ENCODE data around the gene NCK1.

- no peak for TF ChIP-seq MAX (IDR thresholded peaks at IDR 0.05; ENCODE audit: low read depth, low read length)
- TF ChIP-seq CTCF (IDR thresholded peaks at IDR 0.05 in 2 of 3, conservative IDR thresholded peaks at IDR 0.05 in 1 of 3; ENCODE audit: control insufficient read depth in 2 of 3, extremely low read depth in 1 of 3, insufficient read depth in 1 of 3, low read depth in 3 of 3, low read length in 3 of 3): no peak
- no peak for TF ChIP-seq CHD2 (IDR thresholded peaks at IDR 0.05; ENCODE audit: borderline replicate concordance, low read depth, low read length)
- no peak for TF ChIP-seq POLR2A (IDR thresholded peaks at IDR 0.05; ENCODE audit: low read depth, low read length)
- no peak for TF ChIP-seq RAD21 (IDR thresholded peaks at IDR 0.05; ENCODE audit: insufficient read depth, low read depth, low read length)
- no peak for TF ChIP-seq MXI1 (IDR thresholded peaks at IDR 0.05; ENCODE audit: low read depth, low read length)
Observed at GRCh38 chr3:136908297-136908696, 46.3 kb downstream of the NCK1 start.

All from GM12878 (cell line).